Hepatocyte (in vitro differentiated cells): ENCODE measurements around the gene HSD17B8. TPM values are rescaled to one million over a fixed set of nuclear protein-coding genes. Genes with fewer than 3 reads are reported as not detected.

ENCODE experiments used
- DNase-seq: peaks from one replicate; pipeline ENCODE4 v3.0.0-alpha.2; 2016; ENCODE audit warnings: low spot score
- H2AFZ ChIP-seq: fragments of 200-600 bp; sonication (generic); 2 replicates; pipeline ENCODE4 v1.6.0; 2016; ENCODE audit warnings: antibody characterized with exemption, mild to moderate bottlenecking
- H3K27ac ChIP-seq: fragments of 200-600 bp; sonication (generic); 2 replicates; pipeline ENCODE4 v1.5.1; 2016; ENCODE audit warnings: mild to moderate bottlenecking
- H3K27me3 ChIP-seq: fragments of 200-600 bp; sonication (generic); 2 replicates; pipeline ENCODE4 v1.6.1; 2016
- H3K36me3 ChIP-seq: fragments of 200-600 bp; sonication (generic); replicated peaks from 2 replicates; pipeline ENCODE4 v1.5.1; 2016; ENCODE audit warnings: low read depth; ENCODE audit not compliant: insufficient read depth
- H3K4me1 ChIP-seq: fragments of 200-600 bp; sonication (generic); 2 replicates; pipeline ENCODE4 v1.5.1; 2016; ENCODE audit warnings: mild to moderate bottlenecking, moderate library complexity; ENCODE audit not compliant: insufficient read depth
- H3K4me2 ChIP-seq: fragments of 200-600 bp; sonication (generic); 2 replicates; pipeline ENCODE4 v1.6.0; 2016
- H3K4me3 ChIP-seq: fragments of 200-600 bp; sonication (generic); 2 replicates; pipeline ENCODE4 v1.5.1; 2016; ENCODE audit warnings: mild to moderate bottlenecking
- H3K79me2 ChIP-seq: fragments of 200-600 bp; sonication (generic); 2 replicates; pipeline ENCODE4 v1.6.0; 2017; ENCODE audit warnings: mild to moderate bottlenecking
- H3K9me2 ChIP-seq: fragments of 200-600 bp; sonication (generic); replicated peaks from 2 replicates; pipeline ENCODE4 v1.6.0; 2017; ENCODE audit warnings: mild to moderate bottlenecking; ENCODE audit not compliant: insufficient read depth
- H3K9me3 ChIP-seq: fragments of 200-600 bp; sonication (generic); 2 replicates; pipeline ENCODE4 v1.5.1; 2016; ENCODE audit warnings: low read depth, mild to moderate bottlenecking
- H4K20me1 ChIP-seq: fragments of 200-600 bp; sonication (generic); 2 replicates; pipeline ENCODE4 v1.6.0; 2016; ENCODE audit warnings: mild to moderate bottlenecking; ENCODE audit not compliant: insufficient read depth, poor library complexity, severe bottlenecking
- CTCF ChIP-seq: fragments of 200-600 bp; sonication (generic); IDR thresholded peaks from 2 replicates; pipeline ENCODE4 v1.5.1; 2016; ENCODE audit warnings: antibody characterized with exemption, mild to moderate bottlenecking; ENCODE audit not compliant: poor library complexity
- EZH2 ChIP-seq: fragments of 200-600 bp; sonication (generic); IDR thresholded peaks from 2 replicates; pipeline ENCODE4 v1.6.1; 2016; ENCODE audit warnings: antibody characterized with exemption, mild to moderate bottlenecking, borderline replicate concordance
- EZH2phosphoT487 ChIP-seq: fragments of 200-600 bp; sonication (generic); IDR thresholded peaks from one replicate; pipeline ENCODE4 v1.6.1; 2018; ENCODE audit warnings: antibody characterized with exemption, mild to moderate bottlenecking, low read depth, moderate library complexity; ENCODE audit not compliant: unreplicated experiment, severe bottlenecking
- WGBS: methylation state at CpG from one replicate; pipeline ENCODE4 v1.1.6; 2016; ENCODE audit warnings: low lambda C conversion rate; ENCODE audit errors: missing lambda C conversion rate; 5-methylcytosine and 5-hydroxymethylcytosine counted together
- polyA plus RNA-seq: library from polyadenylated mRNA; unstranded; fragments of >200 nt; fragmentation: Nextera tagmentation; extraction: Ambion mirVana; gene quantifications from 2 replicates; pipeline ENCODE4 v1.2.1, GENCODE V29; 2016
- total RNA-seq: library from RNA; depleted of rRNA; stranded (reverse); fragments of >200 nt; gene quantifications from 2 replicates; pipeline ENCODE4 v1.2.3, GENCODE V29; 2014

Gene HSD17B8
- total and polyA plus RNA-seq, 2 experiments from 2014 or later, result 6.0 to 12.9 TPM

DNA sequence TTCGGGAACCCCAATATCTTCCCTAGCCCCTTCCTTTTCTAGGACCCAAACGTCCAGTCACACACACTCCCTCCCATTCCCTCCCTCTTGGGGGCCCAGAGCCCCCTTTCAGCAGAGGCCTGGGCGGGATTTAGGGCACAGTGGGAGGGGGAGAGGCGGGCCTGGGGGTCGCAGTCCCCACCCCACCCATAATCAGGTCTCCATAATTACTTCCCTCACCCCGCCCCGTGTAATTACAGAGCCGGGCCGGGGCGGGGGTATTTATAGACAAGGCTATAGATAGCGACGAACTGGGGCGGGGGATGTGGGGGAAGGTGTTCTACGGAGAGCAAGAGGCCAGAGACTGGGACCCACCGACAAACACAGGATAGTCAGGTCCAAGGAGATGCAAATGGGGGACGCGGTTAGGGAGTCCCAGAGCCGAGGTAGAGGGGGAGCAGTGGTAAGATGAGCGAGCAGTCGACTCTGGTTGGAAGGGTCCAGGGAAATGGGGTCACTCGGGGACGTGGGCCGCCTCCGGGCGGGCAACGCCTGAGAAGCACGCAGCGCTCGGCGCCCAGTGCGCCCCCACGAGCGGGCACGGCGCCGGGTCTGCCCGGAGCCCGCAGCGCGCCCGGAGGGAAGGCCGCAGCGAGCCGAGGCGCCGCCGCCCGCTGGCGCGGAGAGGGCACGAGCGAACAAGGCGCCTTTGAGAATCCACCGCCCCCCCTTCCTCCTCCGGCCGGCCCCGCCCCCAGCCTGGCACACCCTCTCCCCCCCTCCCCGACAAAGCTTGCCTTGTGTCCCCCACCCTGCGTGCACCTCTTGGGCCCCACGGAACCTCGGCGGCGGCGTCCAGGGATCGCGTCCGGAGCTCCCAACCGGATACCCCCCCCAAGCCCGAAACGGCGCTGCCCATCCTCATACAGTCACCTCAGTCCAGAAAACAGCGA lies 11.5 kb upstream of the HSD17B8 start:
- Histone ChIP-seq H3K27ac (peak overlapping the region; percentile 37), H2AFZ (peak overlapping the region; percentile 49), H3K79me2 (peaks cover 11% of the 10 kb centered on the region), H4K20me1 (peaks cover 10% of the 10 kb centered on the region), H3K27me3 (peaks cover 20% of the 10 kb centered on the region), H3K4me3 (peak overlapping the region; percentile 23), H3K36me3 (no peaks in the 10 kb centered on the region), H3K4me2 (peak overlapping the region; percentile 93), H3K4me1 (peaks cover 13% of the 10 kb centered on the region), H3K9me2 (no peaks in the 10 kb centered on the region), H3K9me3 (no peaks in the 10 kb centered on the region)
- DNase-seq, result peak; percentile 56
- TF ChIP-seq EZH2 (peak; percentile 47), CTCF (no peak), EZH2phosphoT487 (no peak)
- 7% methylated on average over 46 of the region's 72 CpGs for WGBS

- Histone ChIP-seq H4K20me1 (peaks cover 16% of the 10 kb centered on the region), H3K4me2 (peak overlapping the region; percentile 93), H3K79me2 (peaks cover 16% of the 10 kb centered on the region), H3K27ac (peak overlapping the region; percentile 37), H3K4me3 (no peak overlapping the region), H3K27me3 (peaks cover 20% of the 10 kb centered on the region), H3K9me2 (no peaks in the 10 kb centered on the region), H3K9me3 (no peaks in the 10 kb centered on the region), H2AFZ (no peak overlapping the region), H3K4me1 (peaks cover 13% of the 10 kb centered on the region), H3K36me3 (no peaks in the 10 kb centered on the region)
- no peak for TF ChIP-seq EZH2phosphoT487
- TF ChIP-seq CTCF, result no peak
- no peak for TF ChIP-seq EZH2
- DNase-seq, result no peak
- WGBS, result 75% methylated on average over 6 of the region's 6 CpGs
Measured at GRCh38 chr6:33193619-33194018, 10.8 kb upstream of the HSD17B8 start.

GRCh38 chr6:33194431-33194979 lies 9.9 kb upstream of the HSD17B8 start:
- no peak overlapping the region for H2AFZ ChIP-seq
- peaks cover 20% of the 10 kb centered on the region for H3K4me1 ChIP-seq
- H3K4me3 ChIP-seq, result no peak overlapping the region
- H3K27me3 ChIP-seq, result peaks cover 20% of the 10 kb centered on the region
- WGBS, result 56% methylated on average over 7 of the region's 8 CpGs
- no peak overlapping the region for H3K4me2 ChIP-seq
- H4K20me1 ChIP-seq, result peaks cover 22% of the 10 kb centered on the region
- no peaks in the 10 kb centered on the region for H3K9me2 ChIP-seq
- H3K79me2 ChIP-seq, result peaks cover 24% of the 10 kb centered on the region
- H3K9me3 ChIP-seq, result no peaks in the 10 kb centered on the region
- no peak overlapping the region for H3K27ac ChIP-seq
- no peak for TF ChIP-seq CTCF
- no peak for TF ChIP-seq EZH2phosphoT487
- TF ChIP-seq EZH2, result no peak
- H3K36me3 ChIP-seq, result no peaks in the 10 kb centered on the region
- no peak for DNase-seq
